Nephron (organoid): Measurements from ENCODE around the gene TMEM168.

Experiments
- H3K27ac Mint-ChIP-seq, 3 experiments: 2 replicates each; pipeline ENCODE4 v1.8.0; 2020; ENCODE audit warnings: mixed read lengths in 3 of 3, mild to moderate bottlenecking in 2 of 3, moderate library complexity in 1 of 3
- H3K27me3 Mint-ChIP-seq: 2 replicates; pipeline ENCODE4 v1.8.0; 2021; ENCODE audit warnings: low read depth, mild to moderate bottlenecking, moderate library complexity, mixed read lengths
- H3K36me3 Mint-ChIP-seq: 2 replicates; pipeline ENCODE4 v1.8.0; 2020; ENCODE audit warnings: low read depth, mixed read lengths
- H3K4me1 Mint-ChIP-seq: 2 replicates; pipeline ENCODE4 v1.8.0; 2020; ENCODE audit warnings: mixed read lengths
- H3K4me3 Mint-ChIP-seq, 3 experiments: 2 replicates each; pipeline ENCODE4 v1.8.0; 2020; ENCODE audit warnings: mild to moderate bottlenecking in 3 of 3, mixed read lengths in 3 of 3, moderate library complexity in 2 of 3
- H3K9me3 Mint-ChIP-seq: 2 replicates; pipeline ENCODE4 v1.8.0; 2020; ENCODE audit warnings: mixed read lengths
- CTCF ChIP-seq, 3 experiments: fragments of 200-600 bp; sonication (generic); IDR thresholded peaks; one replicate each; pipeline ENCODE4 v1.5.0; 2021; ENCODE audit warnings: antibody characterized with exemption in 3 of 3; ENCODE audit not compliant: unreplicated experiment in 3 of 3

Gene TMEM168

GRCh38 chr7:112726076-112726475, 64.1 kb downstream of the TMEM168 start:
- TF ChIP-seq CTCF (IDR thresholded peaks at IDR 0.05; ENCODE audit: unreplicated experiment in 3 of 3) = no peak
- peaks cover 15% of the 10 kb centered on the region for H3K9me3 Mint-ChIP-seq
- no peaks in the 10 kb centered on the region for H3K4me1 Mint-ChIP-seq
- H3K4me3 Mint-ChIP-seq = no peak overlapping the region
- no peaks in the 10 kb centered on the region for H3K36me3 Mint-ChIP-seq
- no peak overlapping the region for H3K27ac Mint-ChIP-seq
- no peaks in the 10 kb centered on the region for H3K27me3 Mint-ChIP-seq

GRCh38 chr7:112723416-112723815, 66.8 kb downstream of the TMEM168 start:
- no peaks in the 10 kb centered on the region for H3K27me3 Mint-ChIP-seq
- no peak overlapping the region for H3K27ac Mint-ChIP-seq
- no peak for TF ChIP-seq CTCF (IDR thresholded peaks at IDR 0.05; ENCODE audit: unreplicated experiment in 3 of 3)
- peaks cover 4% of the 10 kb centered on the region for H3K9me3 Mint-ChIP-seq
- no peaks in the 10 kb centered on the region for H3K36me3 Mint-ChIP-seq
- H3K4me1 Mint-ChIP-seq = no peaks in the 10 kb centered on the region
- H3K4me3 Mint-ChIP-seq = no peak overlapping the region

- Mint-ChIP-seq H3K9me3 (no peaks in the 10 kb centered on the region), H3K4me3 (no peak overlapping the region), H3K4me1 (no peaks in the 10 kb centered on the region), H3K27ac (no peak overlapping the region), H3K36me3 (no peaks in the 10 kb centered on the region), H3K27me3 (no peaks in the 10 kb centered on the region)
- no peak for TF ChIP-seq CTCF (IDR thresholded peaks at IDR 0.05; ENCODE audit: unreplicated experiment in 3 of 3)
These were observed 68.8 kb downstream of the TMEM168 start for GRCh38 chr7:112721366-112721765.

- Mint-ChIP-seq H3K27ac (no peak overlapping the region), H3K4me1 (no peaks in the 10 kb centered on the region), H3K4me3 (no peak overlapping the region), H3K27me3 (peaks cover 5% of the 10 kb centered on the region), H3K9me3 (peaks cover 2% of the 10 kb centered on the region), H3K36me3 (no peaks in the 10 kb centered on the region)
- TF ChIP-seq CTCF (IDR thresholded peaks at IDR 0.05; ENCODE audit: unreplicated experiment in 3 of 3) = no peak
These were observed 74.7 kb downstream of the TMEM168 start for GRCh38 chr7:112715525-112715924.

- Mint-ChIP-seq H3K4me3 (no peak overlapping the region), H3K27ac (no peak overlapping the region), H3K27me3 (peaks cover 5% of the 10 kb centered on the region), H3K36me3 (no peaks in the 10 kb centered on the region), H3K9me3 (peaks cover 2% of the 10 kb centered on the region), H3K4me1 (peaks cover 1% of the 10 kb centered on the region)
- no peak for TF ChIP-seq CTCF (IDR thresholded peaks at IDR 0.05; ENCODE audit: unreplicated experiment in 3 of 3)
These were observed 75.3 kb downstream of the TMEM168 start for GRCh38 chr7:112714917-112715316.
